ENCODE data around the gene FHIP2A. TPM values are rescaled to one million over a fixed set of nuclear protein-coding genes. Genes with fewer than 3 reads are reported as not detected.

The FHIP2A gene
- total RNA-seq, 2 experiments from 2014 or later = 4.2 to 13.2 TPM

DNA sequence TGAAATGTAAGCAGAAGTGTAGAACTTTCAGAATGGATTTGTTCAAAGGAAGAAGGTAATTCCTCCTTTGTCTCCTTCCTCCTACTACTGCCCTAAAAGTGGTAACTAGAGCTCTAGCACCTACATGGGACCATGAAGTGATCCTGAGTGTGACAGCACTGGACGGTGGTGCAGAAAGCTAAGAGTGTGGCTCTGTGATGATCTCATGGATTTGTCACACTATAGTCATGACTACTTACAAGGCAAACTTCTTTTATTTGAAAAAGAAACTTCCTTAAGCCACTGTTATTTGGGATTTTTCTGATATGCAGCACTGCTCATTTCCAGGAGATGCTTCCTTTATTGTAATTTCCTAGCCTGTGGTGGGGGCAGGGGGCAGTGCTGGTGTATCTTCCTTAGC is 5.8 kb upstream of the FHIP2A start:
- no peak overlapping the region for H2AFZ ChIP-seq (ENCODE audit: low read length)
- ChIA-PET CTCF (ENCODE audit: unreplicated experiment) (no interaction called here), POLR2A (interaction anchor here (0.6 to 1.4 kb wide), 2 partner anchors 121 to 966 kb away, joined by 3 to 4 read pairs; no protein-coding TSS in a partner anchor)
- H3K4me1 ChIP-seq (ENCODE audit: insufficient read depth, low read length, poor library complexity, severe bottlenecking) = peaks cover under 1% of the 10 kb centered on the region
- TF ChIP-seq EZH2phosphoT487 (IDR thresholded peaks at IDR 0.05; ENCODE audit: borderline replicate concordance, low read depth, low read length) = no peak
- TF ChIP-seq, protein P1, sequence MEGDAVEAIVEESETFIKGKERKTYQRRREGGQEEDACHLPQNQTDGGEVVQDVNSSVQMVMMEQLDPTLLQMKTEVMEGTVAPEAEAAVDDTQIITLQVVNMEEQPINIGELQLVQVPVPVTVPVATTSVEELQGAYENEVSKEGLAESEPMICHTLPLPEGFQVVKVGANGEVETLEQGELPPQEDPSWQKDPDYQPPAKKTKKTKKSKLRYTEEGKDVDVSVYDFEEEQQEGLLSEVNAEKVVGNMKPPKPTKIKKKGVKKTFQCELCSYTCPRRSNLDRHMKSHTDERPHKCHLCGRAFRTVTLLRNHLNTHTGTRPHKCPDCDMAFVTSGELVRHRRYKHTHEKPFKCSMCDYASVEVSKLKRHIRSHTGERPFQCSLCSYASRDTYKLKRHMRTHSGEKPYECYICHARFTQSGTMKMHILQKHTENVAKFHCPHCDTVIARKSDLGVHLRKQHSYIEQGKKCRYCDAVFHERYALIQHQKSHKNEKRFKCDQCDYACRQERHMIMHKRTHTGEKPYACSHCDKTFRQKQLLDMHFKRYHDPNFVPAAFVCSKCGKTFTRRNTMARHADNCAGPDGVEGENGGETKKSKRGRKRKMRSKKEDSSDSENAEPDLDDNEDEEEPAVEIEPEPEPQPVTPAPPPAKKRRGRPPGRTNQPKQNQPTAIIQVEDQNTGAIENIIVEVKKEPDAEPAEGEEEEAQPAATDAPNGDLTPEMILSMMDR (conservative IDR thresholded peaks at IDR 0.05; ENCODE audit: low read length) = no peak
- no peak overlapping the region for H3K4me2 ChIP-seq (ENCODE audit: low read length)
- BruUV-seq (replicated peaks) = no TSS peak
- H4K20me1 ChIP-seq (ENCODE audit: insufficient read depth, low read length) = no peaks in the 10 kb centered on the region
- DNase-seq (ENCODE audit: low spot score) = no peak
- H3K79me2 ChIP-seq (ENCODE audit: insufficient read depth, low read depth, low read length) = no peaks in the 10 kb centered on the region
- H3K36me3 ChIP-seq (ENCODE audit: insufficient read depth, low read length) = no peaks in the 10 kb centered on the region
- no peak overlapping the region for H3K4me3 ChIP-seq (ENCODE audit: low read depth, low read length, poor library complexity, severe bottlenecking)
- intact Hi-C loops (cut with micrococcal nuclease; ENCODE audit: unreplicated experiment) = no loop called here
- no peaks in the 10 kb centered on the region for H3K9me2 ChIP-seq (ENCODE audit: insufficient read depth, low read length)
- H3K9me3 ChIP-seq (ENCODE audit: low read length) = no peaks in the 10 kb centered on the region
- no peak overlapping the region for H3K27ac ChIP-seq (ENCODE audit: low read depth, low read length, poor library complexity, severe bottlenecking)

DNA sequence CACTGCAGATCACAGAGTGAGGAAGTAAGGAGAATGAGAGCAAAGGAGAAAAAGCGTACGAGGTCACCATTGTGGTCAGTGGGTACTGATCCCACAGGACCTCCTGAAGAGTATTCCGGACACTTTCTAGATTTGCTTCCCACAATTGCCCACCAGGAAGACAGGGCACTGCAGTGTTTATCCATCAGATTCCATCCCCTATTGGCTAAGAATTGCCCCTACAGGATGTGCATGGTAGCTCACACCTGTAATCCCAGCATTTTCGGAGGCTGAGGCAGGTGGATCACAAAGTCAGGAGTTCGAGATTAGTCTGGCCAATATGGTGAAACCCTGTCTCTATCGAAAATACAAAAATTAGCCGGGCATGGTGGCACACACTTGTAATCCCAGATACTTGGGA is 5.3 kb upstream of the FHIP2A start:
- TF ChIP-seq, protein P1 (conservative IDR thresholded peaks at IDR 0.05; ENCODE audit: low read length) = no peak
- no peak for TF ChIP-seq EZH2phosphoT487 (IDR thresholded peaks at IDR 0.05; ENCODE audit: borderline replicate concordance, low read depth, low read length)
- Histone ChIP-seq H4K20me1 (ENCODE audit: insufficient read depth, low read length) (no peaks in the 10 kb centered on the region), H3K4me1 (ENCODE audit: insufficient read depth, low read length, poor library complexity, severe bottlenecking) (peaks cover 5% of the 10 kb centered on the region), H3K27ac (ENCODE audit: low read depth, low read length, poor library complexity, severe bottlenecking) (no peak overlapping the region), H3K9me3 (ENCODE audit: low read length) (no peaks in the 10 kb centered on the region), H3K4me3 (ENCODE audit: low read depth, low read length, poor library complexity, severe bottlenecking) (no peak overlapping the region), H3K79me2 (ENCODE audit: insufficient read depth, low read depth, low read length) (no peaks in the 10 kb centered on the region), H3K36me3 (ENCODE audit: insufficient read depth, low read length) (no peaks in the 10 kb centered on the region), H2AFZ (ENCODE audit: low read length) (no peak overlapping the region), H3K4me2 (ENCODE audit: low read length) (no peak overlapping the region), H3K9me2 (ENCODE audit: insufficient read depth, low read length) (no peaks in the 10 kb centered on the region)
- intact Hi-C loops (cut with micrococcal nuclease; ENCODE audit: unreplicated experiment) = no loop called here
- ChIA-PET CTCF (ENCODE audit: unreplicated experiment) (no interaction called here), POLR2A (no interaction called here)
- BruUV-seq (replicated peaks) = no TSS peak
- no peak for DNase-seq (ENCODE audit: low spot score)

DNA sequence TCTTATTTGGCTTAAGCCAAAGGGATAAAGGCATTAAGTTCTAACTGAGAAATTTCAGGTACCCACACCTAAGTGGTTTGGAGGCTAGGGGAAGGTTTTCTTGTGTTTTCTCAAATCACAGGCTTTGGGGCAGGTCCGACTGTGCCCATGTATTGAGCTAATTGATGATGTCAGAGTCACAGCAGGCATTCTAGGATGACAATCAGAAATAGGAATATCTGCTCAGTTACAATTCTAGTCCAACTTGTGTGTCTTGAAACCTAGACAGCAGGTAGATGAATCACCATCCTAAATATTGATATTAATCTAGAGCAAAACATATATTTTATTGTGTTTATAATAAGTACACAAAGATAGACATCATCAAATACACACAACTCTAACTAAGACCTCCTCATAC is 2.3 kb upstream of the FHIP2A start:
- Histone ChIP-seq H3K79me2 (ENCODE audit: insufficient read depth, low read depth, low read length) (peaks cover 19% of the 10 kb centered on the region; the same call in 1 of the 2 replicates), H3K4me2 (ENCODE audit: low read length) (no peak overlapping the region), H3K9me3 (ENCODE audit: low read length) (no peaks in the 10 kb centered on the region), H3K36me3 (ENCODE audit: insufficient read depth, low read length) (no peaks in the 10 kb centered on the region), H3K4me1 (ENCODE audit: insufficient read depth, low read length, poor library complexity, severe bottlenecking) (peaks cover 11% of the 10 kb centered on the region), H2AFZ (ENCODE audit: low read length) (no peak overlapping the region), H3K27ac (ENCODE audit: low read depth, low read length, poor library complexity, severe bottlenecking) (no peak overlapping the region), H4K20me1 (ENCODE audit: insufficient read depth, low read length) (no peaks in the 10 kb centered on the region), H3K9me2 (ENCODE audit: insufficient read depth, low read length) (no peaks in the 10 kb centered on the region), H3K4me3 (ENCODE audit: low read depth, low read length, poor library complexity, severe bottlenecking) (no peak overlapping the region)
- ChIA-PET CTCF (ENCODE audit: unreplicated experiment) (no interaction called here), POLR2A (no interaction called here)
- BruUV-seq (replicated peaks) = no TSS peak
- intact Hi-C loops (cut with micrococcal nuclease; ENCODE audit: unreplicated experiment) = no loop called here
- DNase-seq (ENCODE audit: low spot score) = no peak
- TF ChIP-seq, protein P1 (conservative IDR thresholded peaks at IDR 0.05; ENCODE audit: low read length) = no peak
- TF ChIP-seq EZH2phosphoT487 (IDR thresholded peaks at IDR 0.05; ENCODE audit: borderline replicate concordance, low read depth, low read length) = no peak

Data from OCI-LY7 (cell line).